Effector CD4-positive, alpha-beta T cell (primary cell): Measurements from ENCODE around the gene SIRPD.

Experiments
- DNase-seq: peaks from one replicate; pipeline ENCODE4 v3.0.0-alpha.2; 2020

SIRPD gene

GRCh38 chr20:1491860-1492642 lies 65.5 kb downstream of the SIRPD start:
- DNase-seq, result no peak

GRCh38 chr20:1491281-1491840 lies 66.1 kb downstream of the SIRPD start, which contains the start of gene SIRPB2:
SIRPB2 (minus strand) TSS chr20:1491420; CDS start chr20:1491359, 61 bp downstream.
- no peak for DNase-seq

- no peak for DNase-seq
Observed at GRCh38 chr20:1490643-1491195, 66.8 kb downstream of the SIRPD start.

- DNase-seq, result no peak
Observed at GRCh38 chr20:1489764-1490436, 67.6 kb downstream of the SIRPD start.

GRCh38 chr20:1489325-1489724 lies 68.2 kb downstream of the SIRPD start:
- no peak for DNase-seq

- no peak for DNase-seq
Observed at GRCh38 chr20:1486566-1486965, 70.9 kb downstream of the SIRPD start.

- DNase-seq, result no peak
Observed at GRCh38 chr20:1484438-1485116, 72.9 kb downstream of the SIRPD start.
